H1 (cell line): ENCODE measurements around the gene OXNAD1. TPM values are rescaled to one million over a fixed set of nuclear protein-coding genes. Genes with fewer than 3 reads are reported as not detected.

ENCODE experiments used
- CEBPB ChIP-seq: IDR thresholded peaks from 2 replicates; pipeline ENCODE4 v1.6.1; 2012; ENCODE audit warnings: low read depth, low read length
- CHD2 ChIP-seq: IDR thresholded peaks from 2 replicates; pipeline ENCODE4 v1.6.1; 2012; ENCODE audit warnings: low read length, improper control_type of control experiment
- HDAC6 ChIP-seq: IDR thresholded peaks from one replicate; pipeline ENCODE4 v1.7.1; 2012; ENCODE audit warnings: low read depth, mild to moderate bottlenecking, inconsistent platforms, low read length, moderate library complexity
- JUN ChIP-seq: IDR thresholded peaks from 2 replicates; pipeline ENCODE4 v1.6.1; 2011; ENCODE audit warnings: low read depth, mild to moderate bottlenecking, improper control_type of control experiment, low read length
- KDM1A ChIP-seq: fragments of 200-600, 300-600 bp; sonication (generic); IDR thresholded peaks from 2 replicates; pipeline ENCODE4 v1.7.1; 2016; ENCODE audit warnings: mild to moderate bottlenecking, low read length, borderline replicate concordance
- MAX ChIP-seq: IDR thresholded peaks from 2 replicates; pipeline ENCODE4 v1.6.1; 2012; ENCODE audit warnings: inconsistent platforms
- ZNF274 ChIP-seq: IDR thresholded peaks from 2 replicates; pipeline ENCODE4 v1.7.0; 2012; ENCODE audit warnings: low read length, borderline replicate concordance; ENCODE audit errors: extremely low read depth
- polyA plus RNA-seq, 7 experiments: library from polyadenylated mRNA; depleted of rRNA in 3 of 7; stranded (reverse) in 5 of 7; unstranded in 2 of 7; fragments of >200 nt in 5 of 7; fragments of 200-250 nt in 2 of 7; gene quantifications; 1 replicate in 5 of 7; 2 replicates in 1 of 7; 4 replicates in 1 of 7; pipeline versions ENCODE4 v1.2.1 to v1.2.3, GENCODE V29; 2011 to 2013; ENCODE audit warnings: missing spikeins in 2 of 7, mixed read lengths in 2 of 7
- total RNA-seq: library from RNA; stranded (reverse); fragmentation: NEBNext Ultra II Directional; extraction: Animal tissue kit (Norgen Biotek cat#: 25700); gene quantifications from 2 replicates; pipeline ENCODE4 v1.2.1, GENCODE V29; 2021

The OXNAD1 gene
- total and polyA plus RNA-seq, 2 of the 8 experiments (the other 6 are each of a cell fraction or from before 2014, with no cell fraction given): 14.9 to 24.8 TPM

GRCh38 chr3:16332904-16333426 is 68.0 kb downstream of the OXNAD1 start (continued):
- TF ChIP-seq KDM1A (no peak), MAX (no peak), CHD2 (no peak), JUN (no peak), CEBPB (no peak), HDAC6 (no peak), ZNF274 (no peak)
